OCI-LY7 (cell line): ENCODE data around the gene CUBN. TPM values are rescaled to one million over a fixed set of nuclear protein-coding genes. Genes with fewer than 3 reads are reported as not detected.

ENCODE experiments used
- BruUV-seq: library from RNA; stranded (reverse); fragments of 400-500 nt; replicated peaks from 2 replicates; lab custom pipeline; 2021; lab: Mats Ljungman, UMichigan
- CTCF ChIA-PET: fragments of 300-600 bp; sonication (Branson Sonifier 250); formaldehyde crosslinking; loops from one replicate; lab custom pipeline; 2022; ENCODE audit warnings: antibody characterized with exemption; ENCODE audit not compliant: unreplicated experiment; lab: Charles Lee
- POLR2A ChIA-PET: fragments of 300-600 bp; sonication (Branson Sonifier 250); formaldehyde crosslinking; loops from one replicate; lab custom pipeline; 2022; ENCODE audit warnings: antibody characterized with exemption; lab: Charles Lee
- DNase-seq: peaks from one replicate; pipeline ENCODE4 v3.0.0-alpha.2; 2015; ENCODE audit warnings: low spot score
- H2AFZ ChIP-seq: fragments of 200-600 bp; sonication (generic), shearing (Covaris generic); 2 replicates; pipeline ENCODE4 v1.6.1; 2014; ENCODE audit warnings: mild to moderate bottlenecking, antibody characterized with exemption, low read length, moderate library complexity
- H3K27ac ChIP-seq: fragments of 200-600 bp; sonication (generic); 2 replicates; pipeline ENCODE4 v1.5.1; 2014; ENCODE audit warnings: mixed run types, low read depth, mild to moderate bottlenecking, moderate library complexity, low read length, inconsistent platforms; ENCODE audit not compliant: poor library complexity, severe bottlenecking
- H3K36me3 ChIP-seq: fragments of 200-600 bp; sonication (generic); 2 replicates; pipeline ENCODE4 v1.6.1; 2014; ENCODE audit warnings: mild to moderate bottlenecking, antibody characterized with exemption, low read length, moderate library complexity, mixed read lengths; ENCODE audit not compliant: insufficient read depth
- H3K4me1 ChIP-seq: fragments of 200-600 bp; sonication (generic); 2 replicates; pipeline ENCODE4 v1.5.1; 2014; ENCODE audit warnings: mild to moderate bottlenecking, low read length; ENCODE audit not compliant: insufficient read depth, poor library complexity, severe bottlenecking
- H3K4me2 ChIP-seq: fragments of 200-600 bp; sonication (generic); 2 replicates; pipeline ENCODE4 v1.6.1; 2014; ENCODE audit warnings: mild to moderate bottlenecking, low read length
- H3K4me3 ChIP-seq: fragments of 200-600 bp; sonication (generic); 2 replicates; pipeline ENCODE4 v1.5.1; 2014; ENCODE audit warnings: mild to moderate bottlenecking, low read depth, low read length; ENCODE audit not compliant: poor library complexity, severe bottlenecking
- H3K79me2 ChIP-seq: fragments of 200-600 bp; sonication (generic); 2 replicates; pipeline ENCODE4 v1.6.1; 2016; ENCODE audit warnings: low read depth, mild to moderate bottlenecking, low read length, moderate library complexity, mixed read lengths; ENCODE audit not compliant: insufficient read depth
- H3K9me2 ChIP-seq: fragments of 200-600 bp; sonication (generic); 2 replicates; pipeline ENCODE4 v1.6.1; 2016; ENCODE audit warnings: mild to moderate bottlenecking, low read length, mixed read lengths; ENCODE audit not compliant: insufficient read depth
- H3K9me3 ChIP-seq: fragments of 200-600 bp; sonication (generic); 2 replicates; pipeline ENCODE4 v1.6.1; 2014; ENCODE audit warnings: mild to moderate bottlenecking, mixed run types, low read length, mixed read lengths
- H4K20me1 ChIP-seq: fragments of 200-600 bp; sonication (generic); 2 replicates; pipeline ENCODE4 v1.6.1; 2014; ENCODE audit warnings: mild to moderate bottlenecking, antibody characterized with exemption, low read length, moderate library complexity, mixed read lengths; ENCODE audit not compliant: insufficient read depth
- EZH2phosphoT487 ChIP-seq: fragments of 200-600 bp; sonication (generic); IDR thresholded peaks from 2 replicates; pipeline ENCODE4 v1.6.1; 2018; ENCODE audit warnings: low read depth, borderline replicate concordance, mild to moderate bottlenecking, mixed run types, antibody characterized with exemption, low read length, moderate library complexity, mixed read lengths
- intact Hi-C: fragments of 100-400 bp; cut with micrococcal nuclease; formaldehyde crosslinking; loops from one replicate; pipeline ENCODE4 v1.10.0; 2022; ENCODE audit not compliant: unreplicated experiment
- total RNA-seq, 2 experiments: library from RNA; depleted of rRNA in 1 of 2; stranded (reverse); fragments of >200 nt in 1 of 2; shearing (Covaris generic) in 1 of 2; gene quantifications; 2 replicates each; pipeline ENCODE4 v1.2.3, GENCODE V29; 2014 to 2022
- TF ChIP-seq, protein P1 (sequence below): fragments of 200-600 bp; sonication (generic); conservative IDR thresholded peaks from 2 replicates; pipeline ENCODE4 v1.5.1; 2014; ENCODE audit warnings: mild to moderate bottlenecking, antibody characterized with exemption, low read length, moderate library complexity, mixed read lengths

CUBN gene
- total RNA-seq, 2 experiments from 2014 or later, result 0.13 to 0.25 TPM

DNA sequence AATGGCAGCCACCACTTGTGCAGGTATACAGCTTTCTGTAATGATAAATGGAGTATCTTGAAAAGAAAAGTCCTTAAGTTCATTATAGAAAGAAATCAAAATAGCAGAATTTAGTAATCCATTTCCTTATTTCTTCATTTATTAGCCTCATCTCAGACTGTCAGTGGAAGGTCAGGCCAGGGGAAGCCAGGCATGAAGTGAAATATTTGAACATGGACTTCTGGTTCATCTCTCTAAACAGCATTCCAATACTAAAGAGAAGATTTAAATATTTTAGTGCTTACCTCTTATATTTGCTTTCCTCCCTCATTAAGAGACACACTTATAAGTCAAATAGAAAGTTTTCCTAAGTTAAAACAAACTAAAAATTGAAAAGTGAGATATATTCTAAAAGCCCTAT lies 45.0 kb upstream of the CUBN start:
- no peaks in the 10 kb centered on the region for H3K9me2 ChIP-seq
- intact Hi-C loops, result no loop called here
- H3K36me3 ChIP-seq, result no peaks in the 10 kb centered on the region
- ChIA-PET POLR2A (interaction anchor here (0.6 kb wide), 1 partner anchor 89 kb away, joined by 3 read pairs; no protein-coding TSS in a partner anchor), CTCF (no interaction called here)
- H3K9me3 ChIP-seq, result no peaks in the 10 kb centered on the region
- no peak overlapping the region for H3K4me2 ChIP-seq
- TF ChIP-seq EZH2phosphoT487, result no peak
- TF ChIP-seq, protein P1, sequence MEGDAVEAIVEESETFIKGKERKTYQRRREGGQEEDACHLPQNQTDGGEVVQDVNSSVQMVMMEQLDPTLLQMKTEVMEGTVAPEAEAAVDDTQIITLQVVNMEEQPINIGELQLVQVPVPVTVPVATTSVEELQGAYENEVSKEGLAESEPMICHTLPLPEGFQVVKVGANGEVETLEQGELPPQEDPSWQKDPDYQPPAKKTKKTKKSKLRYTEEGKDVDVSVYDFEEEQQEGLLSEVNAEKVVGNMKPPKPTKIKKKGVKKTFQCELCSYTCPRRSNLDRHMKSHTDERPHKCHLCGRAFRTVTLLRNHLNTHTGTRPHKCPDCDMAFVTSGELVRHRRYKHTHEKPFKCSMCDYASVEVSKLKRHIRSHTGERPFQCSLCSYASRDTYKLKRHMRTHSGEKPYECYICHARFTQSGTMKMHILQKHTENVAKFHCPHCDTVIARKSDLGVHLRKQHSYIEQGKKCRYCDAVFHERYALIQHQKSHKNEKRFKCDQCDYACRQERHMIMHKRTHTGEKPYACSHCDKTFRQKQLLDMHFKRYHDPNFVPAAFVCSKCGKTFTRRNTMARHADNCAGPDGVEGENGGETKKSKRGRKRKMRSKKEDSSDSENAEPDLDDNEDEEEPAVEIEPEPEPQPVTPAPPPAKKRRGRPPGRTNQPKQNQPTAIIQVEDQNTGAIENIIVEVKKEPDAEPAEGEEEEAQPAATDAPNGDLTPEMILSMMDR, result no peak
- no TSS peak for BruUV-seq
- H3K4me3 ChIP-seq, result no peak overlapping the region
- no peak overlapping the region for H2AFZ ChIP-seq
- no peaks in the 10 kb centered on the region for H3K4me1 ChIP-seq
- H4K20me1 ChIP-seq, result no peaks in the 10 kb centered on the region; the same call in 1 of the 2 replicates
- no peak overlapping the region for H3K27ac ChIP-seq
- no peaks in the 10 kb centered on the region for H3K79me2 ChIP-seq
- DNase-seq, result no peak

DNA sequence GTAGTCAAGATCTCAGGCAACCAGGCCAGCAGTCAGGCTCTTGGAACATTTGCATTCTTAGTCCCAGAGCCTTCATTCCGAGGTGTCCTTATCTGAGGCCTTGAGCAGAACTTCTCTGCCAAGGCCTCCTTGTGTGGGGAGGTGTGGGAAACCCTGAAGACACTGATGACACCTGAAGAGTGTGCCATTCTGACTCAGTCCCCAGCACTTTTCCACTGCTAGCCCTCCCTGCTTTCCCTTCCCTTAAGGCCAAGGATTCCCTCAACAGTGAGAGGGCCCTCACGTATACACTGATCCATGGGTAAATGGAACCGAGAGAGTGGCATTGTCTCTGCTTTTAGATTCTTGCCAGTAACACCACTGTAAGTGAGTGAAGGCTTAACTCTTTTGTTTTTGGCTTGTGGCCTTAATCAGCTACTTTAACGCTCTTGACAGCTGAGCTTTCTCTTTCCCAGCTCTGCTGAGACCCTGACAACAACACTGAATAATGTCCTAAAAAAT lies 41.6 kb upstream of the CUBN start:
- TF ChIP-seq, protein P1, result no peak
- no peak for TF ChIP-seq EZH2phosphoT487
- Histone ChIP-seq H3K27ac (no peak overlapping the region), H3K9me3 (no peaks in the 10 kb centered on the region), H3K4me2 (no peak overlapping the region), H3K4me1 (no peaks in the 10 kb centered on the region), H3K9me2 (no peaks in the 10 kb centered on the region), H2AFZ (no peak overlapping the region), H3K4me3 (no peak overlapping the region), H3K79me2 (no peaks in the 10 kb centered on the region), H4K20me1 (no peaks in the 10 kb centered on the region; the same call in 1 of the 2 replicates), H3K36me3 (no peaks in the 10 kb centered on the region)
- DNase-seq, result no peak
- intact Hi-C loops, result no loop called here
- CTCF ChIA-PET, result no interaction called here
- POLR2A ChIA-PET, result no interaction called here
- no TSS peak for BruUV-seq

DNA sequence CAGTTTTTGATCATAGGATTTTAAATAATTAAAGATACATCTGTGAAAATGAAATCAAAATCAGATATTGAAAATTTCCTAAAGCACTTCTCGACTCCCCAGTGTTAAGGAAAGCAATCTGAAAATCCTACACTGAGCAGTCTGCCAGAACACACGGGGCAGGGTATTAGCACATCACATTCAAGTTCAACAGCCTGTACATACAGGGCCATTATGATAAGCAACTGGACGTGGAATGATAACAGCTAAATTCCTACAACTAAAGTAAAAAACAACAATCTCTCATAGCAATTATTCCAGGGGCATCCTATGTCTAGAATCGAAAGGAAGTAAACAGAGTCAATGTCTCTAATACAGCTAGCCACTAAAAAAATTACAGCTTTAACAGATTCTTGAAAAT lies 40.2 kb upstream of the CUBN start:
- Histone ChIP-seq H3K79me2 (no peaks in the 10 kb centered on the region), H3K9me2 (no peaks in the 10 kb centered on the region), H3K9me3 (no peaks in the 10 kb centered on the region), H2AFZ (no peak overlapping the region), H3K4me3 (no peak overlapping the region), H3K4me1 (no peaks in the 10 kb centered on the region), H3K36me3 (no peaks in the 10 kb centered on the region), H4K20me1 (no peaks in the 10 kb centered on the region; the same call in 1 of the 2 replicates), H3K4me2 (no peak overlapping the region), H3K27ac (no peak overlapping the region)
- ChIA-PET POLR2A (no interaction called here), CTCF (no interaction called here)
- TF ChIP-seq, protein P1, result no peak
- no peak for TF ChIP-seq EZH2phosphoT487
- intact Hi-C loops, result no loop called here
- no peak for DNase-seq
- BruUV-seq, result no TSS peak
